HepG2 (cell line): ENCODE results near the gene ZNF638. TPM values are rescaled to one million over a fixed set of nuclear protein-coding genes. Genes with fewer than 3 reads are reported as not detected.

Experiments used
- ATAC-seq: fragments of 200-7000 bp; cut with Tn5 transposase; 3 replicates; pipeline ENCODE4 v1.9.1; 2020; ENCODE audit warnings: mild to moderate bottlenecking, moderate library complexity
- BruUV-seq: library from RNA; stranded (reverse); fragments of 400-500 nt; replicated peaks from 2 replicates; lab custom pipeline; 2021; lab: Mats Ljungman, UMichigan
- CTCF ChIA-PET: fragments of 300-600 bp; formaldehyde crosslinking; extraction: SDS; loops from one replicate; lab custom pipeline; 2021; ENCODE audit warnings: low total read pairs, inconsistent platforms, low intra/inter-chr PET ratio; lab: Yijun Ruan, JAX
- POLR2A ChIA-PET: fragments of 350-600 bp; sonication (Branson Sonifier 250); formaldehyde crosslinking; loops from one replicate; lab custom pipeline; 2020; ENCODE audit warnings: antibody characterized with exemption, inconsistent platforms; lab: Yijun Ruan, JAX
- DNase-seq: peaks from one replicate; pipeline ENCODE4 v3.0.0-alpha.2; 2015; ENCODE audit warnings: low spot score
- FAIRE-seq: peaks from 3 replicates; lab custom pipeline; 2011; peaks lifted over from hg19 to GRCh38; lab: Jason Lieb, UNC
- H2AFZ ChIP-seq: one replicate; pipeline ENCODE4 v1.6.1; 2011; ENCODE audit warnings: low read length, inconsistent platforms
- H3K27ac ChIP-seq: fragments of 300-600 bp; 3 replicates; pipeline ENCODE4 v1.8.0; 2011; ENCODE audit warnings: mixed run types, mild to moderate bottlenecking, mixed read lengths, low read length, inconsistent platforms; ENCODE audit not compliant: insufficient read depth; ENCODE audit errors: extremely low read length
- H3K27me3 ChIP-seq, 2 experiments: fragments of 200-600 bp in 1 of 2; 2 replicates in 1 of 2; 3 replicates in 1 of 2; pipeline versions ENCODE4 v1.6.0 to v1.8.0; 2011; ENCODE audit warnings: low read length in 2 of 2, mild to moderate bottlenecking in 2 of 2, moderate library complexity in 2 of 2, inconsistent platforms in 1 of 2; ENCODE audit not compliant: insufficient read depth in 2 of 2, control insufficient read depth in 1 of 2
- H3K36me3 ChIP-seq, 2 experiments: fragments of 200-600 bp in 1 of 2; replicated peaks in 1 of 2; 2 replicates in 1 of 2; 3 replicates in 1 of 2; pipeline versions ENCODE4 v1.5.1 to v1.8.0; 2011; ENCODE audit warnings: low read length in 2 of 2, inconsistent platforms in 1 of 2; ENCODE audit not compliant: insufficient read depth in 2 of 2, control insufficient read depth in 1 of 2
- H3K4me1 ChIP-seq: 2 replicates; pipeline ENCODE4 v1.5.1; 2012; ENCODE audit warnings: low read length, inconsistent platforms; ENCODE audit not compliant: insufficient read depth
- H3K4me2 ChIP-seq: 2 replicates; pipeline ENCODE4 v1.6.0; 2011; ENCODE audit warnings: low read depth, low read length, inconsistent platforms
- H3K4me3 ChIP-seq, 3 experiments: fragments of 200-600 bp in 1 of 3; sonication (generic), shearing (Covaris generic) in 1 of 3; replicated peaks in 1 of 3; 2 replicates each; pipeline ENCODE4 v1.5.1; 2011 to 2016; ENCODE audit warnings: low read length in 3 of 3, inconsistent platforms in 2 of 3, low read depth in 2 of 3, mild to moderate bottlenecking in 2 of 3, control low read depth in 1 of 3, mixed read lengths in 1 of 3; ENCODE audit not compliant: insufficient read depth in 1 of 3
- H3K79me2 ChIP-seq: one replicate; pipeline ENCODE4 v1.6.1; 2011; ENCODE audit warnings: low read length, inconsistent platforms; ENCODE audit not compliant: insufficient read depth
- H3K9ac ChIP-seq: 2 replicates; pipeline ENCODE4 v1.6.0; 2011; ENCODE audit warnings: mild to moderate bottlenecking, low read depth, low read length, inconsistent platforms; ENCODE audit not compliant: insufficient read depth
- H3K9me3 ChIP-seq: 2 replicates; pipeline ENCODE4 v1.5.1; 2012; ENCODE audit warnings: mild to moderate bottlenecking, low read length
- H4K20me1 ChIP-seq: 2 replicates; pipeline ENCODE4 v1.6.0; 2011; ENCODE audit warnings: inconsistent platforms, mild to moderate bottlenecking, low read length, moderate library complexity; ENCODE audit not compliant: insufficient read depth
- NR3C1 ChIP-seq: sonication (generic); formaldehyde crosslinking; IDR thresholded peaks from 2 replicates; pipeline ENCODE4 v1.4.0; 2020; ENCODE audit warnings: missing genetic modification reagents
- SALL1 ChIP-seq: sonication (generic); formaldehyde crosslinking; IDR thresholded peaks from 2 replicates; pipeline ENCODE4 v1.8.0; 2022; ENCODE audit warnings: mild to moderate bottlenecking, missing genetic modification reagents
- ZFYVE20 ChIP-seq: sonication (generic); formaldehyde crosslinking; IDR thresholded peaks from 2 replicates; pipeline ENCODE4 v1.8.0; 2023; ENCODE audit warnings: low read depth, mild to moderate bottlenecking, moderate library complexity, missing genetic modification reagents, borderline replicate concordance
- WGBS: methylation state at CpG from one replicate; pipeline ENCODE4 v1.1.6; 2017; ENCODE audit warnings: low lambda C conversion rate; 5-methylcytosine and 5-hydroxymethylcytosine counted together
- in situ Hi-C: cut with HindIII; loops from 2 replicates; pipeline ENCODE4 v1.10.0; 2017; ENCODE audit warnings: low pct_unique_long_range_greater_than_20kb; ENCODE audit not compliant: extremely low pct_ligation_motif_present
- intact Hi-C: fragments of 100-400 bp; cut with micrococcal nuclease; formaldehyde crosslinking; loops from one replicate; pipeline ENCODE4 v1.10.0; 2022; ENCODE audit not compliant: unreplicated experiment
- polyA plus RNA-seq, 8 experiments: library from polyadenylated mRNA; depleted of rRNA in 3 of 8; stranded (reverse) in 7 of 8; unstranded in 1 of 8; fragments of >200 nt; fragmentation: Illumina TruSeq in 4 of 8; extraction: Trizol in 4 of 8; gene quantifications; 2 replicates each; pipeline versions ENCODE4 v1.2.1 to v1.2.3, GENCODE V29; 2011 to 2016; ENCODE audit warnings: low read depth in 4 of 8, missing spikeins in 1 of 8, mixed read lengths in 1 of 8; ENCODE audit not compliant: insufficient read depth in 1 of 8
- total RNA-seq, 5 experiments: library from RNA; depleted of rRNA; stranded (reverse); fragments of >200 nt; fragmentation: Illumina TruSeq; extraction: Trizol; gene quantifications; 2 replicates each; pipeline ENCODE4 v1.2.3, GENCODE V29; 2016; ENCODE audit warnings: low read depth in 1 of 5
- TF ChIP-seq, protein P1 (sequence below): sonication (generic); formaldehyde crosslinking; IDR thresholded peaks from 2 replicates; pipeline ENCODE4 v1.4.0; 2020; ENCODE audit warnings: missing genetic modification reagents
- TF ChIP-seq, protein P2 (sequence below): sonication (generic); formaldehyde crosslinking; IDR thresholded peaks from 2 replicates; pipeline ENCODE4 v1.5.1; 2020; ENCODE audit warnings: mild to moderate bottlenecking, moderate library complexity, missing genetic modification reagents

ZNF638 gene
- total and polyA plus RNA-seq, 2 of the 13 experiments (the other 11 are each of a cell fraction or from before 2014, with no cell fraction given) = 92.7 to 144 TPM

DNA sequence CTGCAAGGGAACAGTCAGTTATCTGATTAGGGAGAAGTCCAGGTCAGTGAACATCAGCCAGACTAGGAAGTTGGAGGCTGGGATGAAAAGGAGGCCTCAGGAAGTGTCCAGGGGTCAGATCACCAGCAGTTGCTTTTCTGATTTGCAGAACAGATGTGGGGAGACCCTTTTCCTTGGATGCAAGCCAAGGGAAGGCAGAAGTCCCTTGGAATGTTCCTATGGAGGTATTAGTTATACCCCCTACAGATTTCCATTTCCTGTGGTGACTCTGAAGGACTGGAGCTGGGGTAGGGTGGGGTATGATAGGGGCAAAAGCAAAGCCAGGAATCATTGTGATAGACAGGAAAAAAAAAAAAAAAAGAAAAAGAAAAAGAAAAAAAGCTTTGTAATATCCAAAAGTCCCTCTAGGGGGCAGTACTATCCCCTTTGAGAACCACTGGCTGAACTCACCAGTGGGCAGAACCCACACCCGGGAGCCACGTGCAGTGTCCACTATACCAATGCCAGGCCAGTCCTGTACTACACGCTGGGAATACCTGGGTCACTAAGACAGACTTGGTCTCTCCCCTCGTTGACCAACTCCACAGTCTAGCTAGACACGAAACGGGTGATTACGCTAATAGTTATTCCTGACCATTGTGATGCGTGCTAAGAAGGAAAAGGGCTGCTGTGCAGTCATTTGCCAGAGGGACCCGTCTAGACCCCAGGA is 129.2 kb downstream of the ZNF638 start:
- H3K27me3 ChIP-seq = peaks cover 0 to 18% of the 10 kb centered on the region in 2 experiments; a peak in 4 of 5 replicates
- no peaks in the 10 kb centered on the region for H3K79me2 ChIP-seq
- H2AFZ ChIP-seq = no peak overlapping the region
- H3K9ac ChIP-seq = no peak overlapping the region
- 21% methylated on average over 9 of the region's 9 CpGs for WGBS
- intact Hi-C loops = no loop called here
- H3K4me1 ChIP-seq = peaks cover 36% of the 10 kb centered on the region
- H3K4me2 ChIP-seq = no peak overlapping the region
- H3K9me3 ChIP-seq = no peaks in the 10 kb centered on the region
- TF ChIP-seq SALL1 (no peak), NR3C1 (CRISPR knock-in tag) (no peak), ZFYVE20 (CRISPR knock-in tag) (no peak)
- TF ChIP-seq, protein P1, sequence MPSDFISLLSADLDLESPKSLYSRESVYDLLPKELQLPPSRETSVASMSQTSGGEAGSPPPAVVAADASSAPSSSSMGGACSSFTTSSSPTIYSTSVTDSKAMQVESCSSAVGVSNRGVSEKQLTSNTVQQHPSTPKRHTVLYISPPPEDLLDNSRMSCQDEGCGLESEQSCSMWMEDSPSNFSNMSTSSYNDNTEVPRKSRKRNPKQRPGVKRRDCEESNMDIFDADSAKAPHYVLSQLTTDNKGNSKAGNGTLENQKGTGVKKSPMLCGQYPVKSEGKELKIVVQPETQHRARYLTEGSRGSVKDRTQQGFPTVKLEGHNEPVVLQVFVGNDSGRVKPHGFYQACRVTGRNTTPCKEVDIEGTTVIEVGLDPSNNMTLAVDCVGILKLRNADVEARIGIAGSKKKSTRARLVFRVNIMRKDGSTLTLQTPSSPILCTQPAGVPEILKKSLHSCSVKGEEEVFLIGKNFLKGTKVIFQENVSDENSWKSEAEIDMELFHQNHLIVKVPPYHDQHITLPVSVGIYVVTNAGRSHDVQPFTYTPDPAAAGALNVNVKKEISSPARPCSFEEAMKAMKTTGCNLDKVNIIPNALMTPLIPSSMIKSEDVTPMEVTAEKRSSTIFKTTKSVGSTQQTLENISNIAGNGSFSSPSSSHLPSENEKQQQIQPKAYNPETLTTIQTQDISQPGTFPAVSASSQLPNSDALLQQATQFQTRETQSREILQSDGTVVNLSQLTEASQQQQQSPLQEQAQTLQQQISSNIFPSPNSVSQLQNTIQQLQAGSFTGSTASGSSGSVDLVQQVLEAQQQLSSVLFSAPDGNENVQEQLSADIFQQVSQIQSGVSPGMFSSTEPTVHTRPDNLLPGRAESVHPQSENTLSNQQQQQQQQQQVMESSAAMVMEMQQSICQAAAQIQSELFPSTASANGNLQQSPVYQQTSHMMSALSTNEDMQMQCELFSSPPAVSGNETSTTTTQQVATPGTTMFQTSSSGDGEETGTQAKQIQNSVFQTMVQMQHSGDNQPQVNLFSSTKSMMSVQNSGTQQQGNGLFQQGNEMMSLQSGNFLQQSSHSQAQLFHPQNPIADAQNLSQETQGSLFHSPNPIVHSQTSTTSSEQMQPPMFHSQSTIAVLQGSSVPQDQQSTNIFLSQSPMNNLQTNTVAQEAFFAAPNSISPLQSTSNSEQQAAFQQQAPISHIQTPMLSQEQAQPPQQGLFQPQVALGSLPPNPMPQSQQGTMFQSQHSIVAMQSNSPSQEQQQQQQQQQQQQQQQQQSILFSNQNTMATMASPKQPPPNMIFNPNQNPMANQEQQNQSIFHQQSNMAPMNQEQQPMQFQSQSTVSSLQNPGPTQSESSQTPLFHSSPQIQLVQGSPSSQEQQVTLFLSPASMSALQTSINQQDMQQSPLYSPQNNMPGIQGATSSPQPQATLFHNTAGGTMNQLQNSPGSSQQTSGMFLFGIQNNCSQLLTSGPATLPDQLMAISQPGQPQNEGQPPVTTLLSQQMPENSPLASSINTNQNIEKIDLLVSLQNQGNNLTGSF (CRISPR knock-in tag) = no peak
- TF ChIP-seq, protein P2, sequence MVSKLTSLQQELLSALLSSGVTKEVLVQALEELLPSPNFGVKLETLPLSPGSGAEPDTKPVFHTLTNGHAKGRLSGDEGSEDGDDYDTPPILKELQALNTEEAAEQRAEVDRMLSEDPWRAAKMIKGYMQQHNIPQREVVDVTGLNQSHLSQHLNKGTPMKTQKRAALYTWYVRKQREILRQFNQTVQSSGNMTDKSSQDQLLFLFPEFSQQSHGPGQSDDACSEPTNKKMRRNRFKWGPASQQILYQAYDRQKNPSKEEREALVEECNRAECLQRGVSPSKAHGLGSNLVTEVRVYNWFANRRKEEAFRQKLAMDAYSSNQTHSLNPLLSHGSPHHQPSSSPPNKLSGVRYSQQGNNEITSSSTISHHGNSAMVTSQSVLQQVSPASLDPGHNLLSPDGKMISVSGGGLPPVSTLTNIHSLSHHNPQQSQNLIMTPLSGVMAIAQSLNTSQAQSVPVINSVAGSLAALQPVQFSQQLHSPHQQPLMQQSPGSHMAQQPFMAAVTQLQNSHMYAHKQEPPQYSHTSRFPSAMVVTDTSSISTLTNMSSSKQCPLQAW (CRISPR knock-in tag) = 0 out of 2 replicates have a peak, but pooled peaks have one; percentile 20
- FAIRE-seq (no peak), ATAC-seq (peak; percentile 10; the same call in 2 of the 3 replicates), DNase-seq (no peak)
- ChIA-PET POLR2A (no interaction called here), CTCF (no interaction called here)
- H3K4me3 ChIP-seq = no peak overlapping the region
- in situ Hi-C loops = no loop called here
- H3K36me3 ChIP-seq = no peaks in the 10 kb centered on the region
- no peaks in the 10 kb centered on the region for H4K20me1 ChIP-seq
- no peak overlapping the region for H3K27ac ChIP-seq
- BruUV-seq = no TSS peak
